Embryonic facial prominence (tissue), 1 donor: ENCODE measurements around the gene GALNT18.

Experiments used
- DNase-seq: peaks from one replicate; pipeline ENCODE4 v3.0.0-alpha.2; 2016; ENCODE audit errors: extremely low spot score

GALNT18 gene

DNA sequence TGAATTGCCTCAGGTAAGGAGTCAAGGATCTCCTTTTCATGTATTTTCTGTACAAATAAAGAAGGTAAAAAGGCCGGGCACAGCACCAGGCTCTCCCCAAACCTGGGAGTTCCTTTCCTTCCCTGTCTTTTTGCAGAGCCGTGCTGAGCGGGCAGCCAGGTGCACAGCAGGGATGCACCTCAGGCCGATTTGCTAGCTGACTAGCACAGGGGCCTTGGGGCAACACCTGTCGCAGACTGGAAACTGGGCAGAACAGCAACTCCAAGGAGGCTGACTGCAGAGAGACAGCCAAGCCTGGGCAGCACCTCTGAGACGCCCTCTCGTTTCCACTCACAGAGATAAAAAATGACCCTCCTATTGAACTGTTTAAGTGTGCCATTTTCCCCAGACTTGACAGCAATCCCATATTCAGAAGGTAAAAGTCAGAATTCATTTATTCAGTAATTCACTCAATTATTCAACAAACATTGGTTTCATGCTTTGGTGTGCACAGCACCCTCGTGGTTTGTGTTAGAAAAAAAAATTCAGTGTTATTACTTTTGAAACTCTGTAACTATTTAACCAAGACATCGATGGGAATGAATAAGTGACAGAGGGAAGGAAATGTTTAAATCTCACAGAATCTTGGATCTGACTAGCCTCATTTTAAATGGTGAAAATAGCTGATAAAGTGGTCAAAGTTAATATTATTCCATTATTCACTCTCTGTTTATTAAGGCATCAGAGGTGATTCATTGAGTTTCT is 120.9 kb downstream of the GALNT18 start:
- DNase-seq: no peak

DNA sequence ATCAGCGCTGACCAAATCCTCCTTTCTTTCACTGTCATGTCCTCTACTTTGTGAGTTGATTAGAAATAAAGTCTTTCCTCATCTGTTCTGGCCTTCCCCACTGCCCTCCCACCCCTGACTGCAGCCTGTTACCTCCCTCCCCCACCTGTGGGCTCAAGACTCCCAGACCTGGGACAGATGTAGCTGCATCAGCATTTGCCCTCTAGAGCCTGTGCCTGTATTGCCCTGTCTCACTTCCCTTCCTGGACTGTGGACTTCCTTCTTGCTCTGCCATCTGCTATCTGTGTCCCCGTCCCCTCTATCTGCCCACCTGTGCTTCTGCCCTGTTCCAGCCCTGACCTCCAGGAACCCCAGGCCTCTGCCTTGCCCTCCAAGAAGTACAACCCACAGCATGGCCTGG is 122.5 kb downstream of the GALNT18 start:
- no peak for DNase-seq

DNA sequence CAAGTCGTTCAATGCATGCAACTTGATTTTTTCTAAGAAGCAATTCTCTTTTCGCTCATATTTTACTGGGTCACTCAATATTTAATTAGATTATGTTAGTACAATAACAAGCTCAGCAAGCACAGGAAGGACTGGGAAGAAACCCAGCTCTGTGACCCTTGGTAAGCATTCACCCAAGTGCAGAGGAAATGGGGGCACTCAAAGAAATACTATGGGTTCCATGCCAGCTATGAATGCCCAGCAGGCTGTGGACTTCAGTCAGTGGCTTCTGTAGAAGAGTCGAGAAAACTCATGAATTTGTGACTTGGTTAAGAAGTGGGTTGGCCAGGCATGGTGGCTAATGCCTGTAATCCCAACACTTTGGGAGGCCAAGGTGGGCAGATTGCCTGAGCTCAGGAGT is 123.6 kb downstream of the GALNT18 start:
- no peak for DNase-seq

DNA sequence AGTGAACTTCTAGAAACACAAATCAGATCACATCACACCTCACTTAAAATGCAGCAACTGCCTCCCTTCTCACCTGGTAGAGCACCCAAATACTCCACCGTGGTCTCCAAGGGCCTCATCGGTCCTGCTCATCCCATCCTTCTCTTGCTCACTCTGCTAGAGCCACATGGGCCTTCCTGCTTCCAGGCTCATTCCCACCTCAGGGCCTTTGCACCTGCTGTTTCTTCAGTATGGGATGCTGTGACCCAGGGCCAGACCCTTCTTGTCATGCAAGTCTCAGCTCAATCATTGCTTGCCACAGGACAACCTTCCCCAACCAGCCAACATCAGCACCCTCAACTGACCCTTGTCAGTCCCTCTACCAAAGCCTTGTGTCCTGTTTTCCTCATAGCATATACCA is 124.9 kb downstream of the GALNT18 start:
- DNase-seq: no peak

DNA sequence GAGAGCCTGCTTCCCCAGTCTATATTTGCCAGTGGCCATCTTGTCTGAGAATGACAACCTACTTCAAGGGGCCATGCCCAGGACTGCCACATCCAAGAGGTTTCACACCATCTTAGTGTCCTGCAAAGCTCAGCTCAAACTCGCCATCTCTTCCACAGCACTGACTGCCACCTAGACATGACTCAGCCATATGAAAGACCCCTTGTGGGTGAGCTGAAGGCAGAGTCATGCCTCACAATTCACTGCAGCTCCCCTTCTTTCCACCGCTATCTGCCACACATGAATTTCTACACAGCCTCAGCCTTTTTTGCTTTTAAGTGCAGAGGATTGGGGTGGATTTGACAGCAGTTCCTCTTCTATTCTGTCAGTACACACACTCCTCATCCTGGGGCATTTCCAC is 127.5 kb downstream of the GALNT18 start:
- DNase-seq: no peak

DNA sequence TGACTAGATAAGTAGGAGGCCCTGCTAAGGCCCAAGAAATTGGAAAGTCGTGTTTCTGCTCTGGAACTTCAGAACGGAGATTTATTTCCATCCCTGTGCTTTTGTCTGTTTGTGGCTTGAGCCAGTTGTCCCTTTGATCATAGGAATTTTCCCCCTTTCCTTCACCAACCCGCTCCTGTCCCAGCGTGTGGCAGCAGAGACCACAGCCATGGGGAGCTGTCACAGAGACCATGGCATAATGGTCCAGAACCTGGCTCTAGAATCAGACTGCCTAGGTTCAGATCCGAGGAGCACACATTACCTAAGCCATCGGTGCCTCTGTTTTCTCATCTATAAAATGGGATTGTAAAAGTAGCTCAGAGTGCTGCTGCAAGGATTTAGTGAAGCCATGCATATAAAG is 128.1 kb downstream of the GALNT18 start:
- DNase-seq: no peak

DNA sequence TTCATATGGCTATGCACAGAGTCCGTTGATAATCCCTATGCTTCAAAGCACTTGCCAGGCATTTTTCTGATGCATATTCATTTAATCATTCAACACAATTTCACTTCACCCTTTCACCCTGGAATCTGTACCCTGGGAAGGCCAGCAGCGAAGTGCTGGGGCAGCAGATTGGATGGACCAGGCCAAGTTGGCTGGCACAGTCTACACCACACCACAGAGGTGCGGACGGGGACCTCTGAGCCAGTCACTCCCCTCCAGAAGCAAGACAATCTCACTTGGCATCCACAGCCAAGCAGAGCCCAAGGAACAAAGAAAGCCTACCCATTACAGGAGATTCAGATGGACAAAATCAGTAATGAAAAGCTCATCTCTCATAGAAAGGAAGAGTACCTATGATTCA is 130.2 kb downstream of the GALNT18 start:
- DNase-seq: no peak

DNA sequence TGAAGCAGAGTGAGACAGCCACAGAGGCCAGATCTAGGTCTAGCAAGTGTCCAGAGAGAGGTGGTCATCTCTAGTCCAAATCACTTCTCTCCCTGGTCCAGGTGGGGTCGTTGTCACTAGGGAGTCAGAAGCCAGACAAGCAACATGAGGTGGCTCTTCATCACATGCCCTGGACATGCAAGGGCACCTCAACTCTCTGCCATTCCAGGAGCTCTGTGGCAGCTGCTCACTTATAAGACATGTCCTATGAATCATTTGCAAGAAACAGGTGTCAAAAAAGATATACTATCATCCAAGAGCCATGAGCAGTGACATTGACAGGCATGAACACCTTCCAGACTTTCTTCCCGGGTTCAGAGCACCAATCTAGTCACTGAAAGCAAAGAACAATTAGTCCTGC is 130.8 kb downstream of the GALNT18 start:
- DNase-seq: no peak

DNA sequence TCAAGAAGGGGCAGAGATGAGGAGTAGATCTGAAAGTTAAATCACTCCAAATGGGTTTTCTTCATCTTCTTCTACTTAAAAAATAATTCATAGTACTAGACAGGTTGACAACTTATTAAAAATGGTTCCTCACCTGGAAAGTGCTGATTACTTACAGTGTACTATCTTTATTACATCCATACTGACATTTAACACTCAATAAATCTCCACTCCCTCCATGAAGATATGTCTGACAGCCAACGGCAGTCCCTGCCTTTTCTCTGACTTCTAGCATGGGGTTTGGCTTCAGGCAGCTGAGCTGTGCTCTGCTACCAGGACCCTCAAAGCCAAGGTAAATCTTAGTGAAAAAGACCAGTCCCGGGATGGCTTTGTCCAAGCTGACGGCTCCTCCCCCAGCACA is 135.4 kb downstream of the GALNT18 start:
- DNase-seq: no peak

DNA sequence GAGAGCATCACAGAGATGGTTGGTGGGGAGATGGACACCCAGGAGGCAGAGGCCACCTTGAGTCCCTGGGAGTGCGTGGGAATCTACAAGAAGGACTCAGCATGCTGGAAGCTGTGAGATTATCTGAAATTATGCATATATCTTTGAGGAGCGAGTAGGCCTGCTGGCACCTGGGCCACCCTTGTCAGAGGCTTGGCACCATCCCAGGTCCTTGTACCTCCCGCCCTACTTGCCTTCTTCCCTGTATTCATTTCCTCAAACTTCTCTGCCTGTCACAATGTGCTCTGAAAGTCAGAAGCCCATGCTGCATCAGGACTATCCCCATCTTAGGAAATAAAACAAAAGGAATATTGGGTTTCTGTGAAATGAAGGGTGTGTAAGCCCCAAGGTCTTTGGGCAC is 135.8 kb downstream of the GALNT18 start:
- no peak for DNase-seq

DNA sequence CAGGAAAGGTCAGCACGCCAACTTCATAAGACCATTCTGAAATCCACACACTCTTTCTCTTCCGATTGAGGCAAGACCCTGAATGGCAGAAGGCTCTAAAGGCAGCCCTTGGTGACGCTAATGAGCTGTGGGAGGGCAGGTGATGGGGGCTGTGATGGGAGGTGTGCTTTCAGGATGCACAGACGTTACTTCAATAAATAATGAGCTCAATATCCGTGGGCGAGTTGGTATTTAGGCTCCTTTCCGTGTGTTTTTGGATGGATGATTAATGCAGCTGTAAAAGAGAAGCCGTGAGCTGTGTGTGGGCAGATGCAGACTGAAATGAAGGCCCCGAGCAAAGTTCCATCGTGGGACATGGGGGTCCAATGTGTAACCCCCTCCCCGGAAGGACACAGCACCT is 138.2 kb downstream of the GALNT18 start:
- no peak for DNase-seq

DNA sequence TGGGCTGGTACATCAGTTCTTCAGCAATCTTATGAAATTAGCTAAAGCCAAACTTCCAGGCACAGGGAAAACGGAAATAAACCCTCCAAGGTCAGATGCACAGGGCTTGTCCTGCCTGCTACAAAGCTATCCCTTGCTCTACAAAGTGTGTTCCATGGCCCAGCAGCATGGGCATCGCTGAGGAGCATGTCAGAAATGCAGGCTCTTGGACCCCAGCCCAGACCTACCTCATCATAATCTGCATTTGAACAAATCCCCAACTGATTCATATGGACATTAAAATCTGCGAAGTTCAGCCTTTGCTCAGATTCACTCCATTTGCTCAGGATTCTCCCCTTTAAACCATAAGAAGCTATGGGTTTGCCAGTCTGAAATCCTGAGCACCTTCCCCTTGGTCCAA is 139.1 kb downstream of the GALNT18 start:
- no peak for DNase-seq

DNA sequence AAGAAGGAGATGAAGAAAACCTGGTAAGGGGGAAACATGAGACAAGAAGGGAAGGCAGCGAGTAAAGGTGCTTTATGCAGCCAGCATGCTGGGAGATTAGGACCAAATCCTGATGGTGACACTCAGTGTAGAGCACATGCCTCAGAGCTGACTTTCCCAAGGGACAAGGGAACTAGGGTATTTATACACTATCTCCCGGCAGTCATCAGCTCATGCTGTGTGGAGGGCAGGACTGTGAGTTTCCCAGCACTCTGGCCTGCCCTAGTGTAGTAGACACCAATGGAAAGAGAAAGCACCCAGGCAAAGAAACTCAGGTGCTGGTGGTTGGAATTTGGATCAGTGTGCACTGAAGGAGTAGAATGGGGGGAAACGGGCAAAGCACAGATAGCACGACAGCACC is 140.4 kb downstream of the GALNT18 start:
- no peak for DNase-seq

DNA sequence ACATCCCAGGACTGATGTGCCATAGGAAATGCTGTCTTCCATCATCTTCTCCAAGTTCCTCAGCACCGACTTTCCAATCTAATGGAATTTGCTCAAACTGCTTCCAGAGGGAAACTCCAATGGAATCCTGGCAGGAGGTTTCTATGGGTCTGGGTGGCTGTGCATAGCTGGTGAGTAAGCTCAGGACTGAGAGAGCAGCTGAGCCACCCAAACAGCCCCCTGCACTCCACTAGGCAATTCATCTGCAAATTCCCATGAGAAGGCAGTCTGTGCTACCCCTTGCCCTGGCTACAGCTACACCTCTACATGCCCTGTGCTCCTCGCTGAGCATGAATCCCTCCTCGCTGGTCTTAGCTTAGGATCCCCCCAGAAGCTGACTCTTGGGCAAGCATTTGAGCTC is 140.8 kb downstream of the GALNT18 start:
- no peak for DNase-seq

DNA sequence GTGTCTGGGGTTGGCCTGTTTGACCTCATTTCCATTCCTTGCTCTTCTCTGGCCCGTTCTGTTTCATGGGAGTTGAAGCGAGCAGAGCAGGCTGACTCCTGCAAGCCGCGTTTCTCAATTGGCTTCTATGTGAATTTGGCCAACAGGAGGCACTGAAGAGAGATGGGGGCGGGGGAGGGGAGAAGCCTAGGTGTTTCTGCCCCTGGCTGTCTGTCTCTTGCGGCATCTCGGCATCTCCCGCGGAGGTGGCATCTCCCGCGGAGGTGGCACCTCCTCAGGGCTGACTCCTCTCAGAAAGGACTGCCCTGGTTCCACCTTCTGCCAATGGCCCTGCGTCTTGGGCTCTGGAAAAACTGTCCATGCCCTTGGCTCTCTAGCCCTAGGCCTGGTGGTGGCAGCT is 143.1 kb downstream of the GALNT18 start:
- no peak for DNase-seq

DNA sequence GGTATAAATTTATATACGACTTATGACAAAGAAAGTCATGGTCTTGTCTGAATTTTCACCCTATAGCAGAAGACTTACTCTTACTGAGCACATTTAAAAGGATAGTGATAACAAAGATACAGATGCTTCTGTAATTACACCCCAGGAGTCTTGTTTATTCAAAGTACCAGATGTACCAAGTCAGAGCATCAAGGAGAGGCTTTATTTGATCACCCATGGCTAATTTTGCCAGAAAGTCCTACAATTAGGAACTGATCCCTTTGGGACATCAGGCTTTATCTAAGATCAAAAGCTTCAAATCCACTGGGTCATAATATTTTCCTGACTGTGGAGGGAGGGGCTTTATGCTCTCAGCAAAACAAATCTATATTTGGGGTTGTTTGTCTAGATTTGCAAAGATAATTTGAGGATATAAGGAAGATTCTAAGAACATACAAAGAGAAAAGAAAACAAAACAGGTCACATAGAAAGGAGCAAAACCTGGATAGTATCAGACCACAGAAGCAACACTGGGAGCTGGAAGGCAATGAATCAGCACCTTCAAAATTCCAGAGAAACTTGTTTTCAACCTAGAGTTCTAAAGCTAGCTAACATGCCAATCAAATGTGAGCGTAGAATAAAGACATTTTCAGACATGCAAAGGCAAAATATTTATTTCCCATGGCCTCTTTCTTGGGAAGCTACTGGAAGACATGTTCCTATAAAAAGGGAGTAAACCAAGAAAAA is 143.9 kb downstream of the GALNT18 start:
- no peak for DNase-seq

DNA sequence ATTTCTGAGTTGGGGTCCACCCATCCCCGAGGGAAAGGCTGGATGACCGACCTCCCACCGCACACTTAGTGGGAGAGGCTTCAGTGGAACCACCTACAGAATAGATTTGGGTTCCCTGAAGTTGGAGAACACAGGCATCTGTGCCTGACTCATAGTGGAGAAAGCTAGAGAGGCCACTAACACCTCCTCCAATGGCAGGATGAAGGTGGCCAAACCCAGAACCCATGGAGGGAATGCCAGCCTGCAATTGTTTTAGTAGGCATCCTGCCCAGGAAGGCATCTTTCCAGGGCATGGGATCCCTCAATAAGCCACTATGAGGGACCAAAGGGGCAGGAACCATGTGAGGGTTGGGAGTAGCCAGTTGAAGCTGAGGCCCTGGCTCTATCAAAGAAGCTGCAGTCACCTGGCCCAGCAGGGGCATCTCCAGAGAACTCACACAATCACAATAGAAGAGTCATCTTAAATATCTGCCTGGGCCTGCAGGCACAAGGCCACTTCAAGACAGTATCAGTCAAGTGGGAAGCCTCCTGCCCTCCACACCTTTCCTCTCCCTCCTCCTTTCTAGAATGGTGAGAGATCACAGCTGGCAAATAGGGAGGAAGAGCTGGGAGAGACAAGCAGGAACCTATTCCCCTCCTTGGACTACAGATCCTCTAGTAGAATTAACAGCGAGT is 144.7 kb downstream of the GALNT18 start:
- DNase-seq: no peak

DNA sequence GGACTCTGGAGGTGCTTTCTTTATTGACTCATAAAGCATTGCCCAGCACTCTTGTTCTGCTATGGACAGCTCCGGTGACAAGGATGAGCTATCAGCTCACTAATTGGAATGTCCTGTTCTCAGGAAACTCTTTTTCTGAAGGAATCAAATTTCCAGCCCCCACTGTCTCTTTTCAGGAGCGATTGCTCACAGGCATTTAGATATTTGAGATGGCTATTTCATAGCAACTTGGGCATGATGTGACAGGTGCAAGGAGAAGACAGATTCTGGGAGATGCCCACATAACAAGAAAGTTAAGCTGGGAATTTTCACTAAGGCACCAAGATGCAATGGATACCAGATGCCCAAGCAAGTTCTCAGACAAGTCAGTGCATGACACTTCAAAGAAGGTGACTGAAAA is 145.3 kb downstream of the GALNT18 start:
- DNase-seq: no peak

DNA sequence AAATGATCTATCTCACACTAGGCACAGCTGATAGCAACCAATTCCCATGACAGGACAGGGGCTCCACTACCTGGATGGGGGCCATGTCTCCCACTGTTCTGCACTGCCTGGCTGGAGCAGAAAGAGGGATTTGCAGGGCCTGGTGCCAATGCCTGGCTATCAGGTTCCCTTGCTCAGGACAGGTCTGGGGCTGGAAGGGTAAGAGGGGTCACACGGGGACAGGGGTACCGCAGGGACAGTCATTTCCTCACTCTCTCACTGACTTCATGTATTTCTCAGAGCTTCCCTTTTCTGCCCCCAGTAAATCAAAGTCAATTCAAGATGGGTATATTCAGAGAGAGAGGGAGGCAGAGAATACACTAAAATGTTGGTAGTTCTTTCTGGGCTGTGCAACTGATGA is 149.7 kb downstream of the GALNT18 start:
- no peak for DNase-seq

DNA sequence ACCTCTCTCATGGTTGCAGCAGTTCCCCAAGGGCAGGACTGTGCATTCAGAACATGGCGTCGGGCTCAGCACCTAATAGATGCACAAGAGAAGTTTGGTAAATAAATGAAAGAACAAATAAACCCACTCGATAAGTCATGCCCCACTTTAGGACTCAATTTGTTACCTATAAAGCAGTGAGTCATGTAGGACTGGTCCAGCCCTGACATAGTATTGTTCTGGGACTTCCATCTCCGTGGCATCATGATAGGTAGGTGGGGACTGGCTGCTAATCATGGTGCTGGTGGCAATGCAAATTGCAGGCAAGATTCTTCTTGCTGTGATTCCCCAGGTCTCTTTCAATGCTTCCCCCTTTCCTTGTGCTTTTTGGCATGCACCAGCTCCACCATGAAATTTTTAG is 150.6 kb downstream of the GALNT18 start:
- DNase-seq: no peak

DNA sequence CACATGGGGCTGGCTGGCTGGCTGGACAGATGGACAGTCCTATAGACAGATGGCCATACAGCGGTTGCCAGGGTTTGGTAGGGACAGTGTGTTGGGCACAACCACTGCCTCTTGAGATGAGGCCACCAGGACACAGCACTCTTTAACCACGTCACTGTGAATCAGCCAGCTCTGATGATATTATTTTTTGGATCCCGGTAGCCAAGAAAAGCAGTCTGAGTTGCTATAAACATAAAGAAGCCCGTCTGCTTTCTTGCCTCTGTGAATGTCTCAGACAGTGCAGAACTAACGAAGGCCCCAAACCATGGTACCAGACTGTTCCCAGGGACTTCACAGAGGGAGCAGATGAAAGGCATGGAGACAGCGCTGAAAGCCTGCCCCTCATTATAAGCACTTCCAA is 152.9 kb downstream of the GALNT18 start:
- no peak for DNase-seq

DNA sequence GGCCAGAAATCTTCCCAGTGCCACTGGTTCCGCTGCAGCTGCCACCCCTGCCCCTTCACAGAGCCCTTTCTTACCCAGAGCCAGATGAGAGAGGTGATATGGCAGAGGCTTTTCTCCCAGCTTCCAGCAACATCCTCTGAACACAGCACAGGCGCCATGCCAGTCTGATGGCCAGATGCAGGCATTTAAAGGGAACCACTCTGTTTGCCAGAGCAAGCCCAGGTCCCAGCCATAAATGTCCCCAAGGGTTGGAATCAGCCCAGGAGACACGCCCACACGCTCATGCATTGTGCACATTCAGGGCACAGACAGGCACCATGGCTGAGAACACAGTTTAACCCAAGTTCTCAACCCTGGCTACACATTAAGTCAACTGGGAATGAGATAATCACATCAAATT is 154.5 kb downstream of the GALNT18 start:
- no peak for DNase-seq

DNA sequence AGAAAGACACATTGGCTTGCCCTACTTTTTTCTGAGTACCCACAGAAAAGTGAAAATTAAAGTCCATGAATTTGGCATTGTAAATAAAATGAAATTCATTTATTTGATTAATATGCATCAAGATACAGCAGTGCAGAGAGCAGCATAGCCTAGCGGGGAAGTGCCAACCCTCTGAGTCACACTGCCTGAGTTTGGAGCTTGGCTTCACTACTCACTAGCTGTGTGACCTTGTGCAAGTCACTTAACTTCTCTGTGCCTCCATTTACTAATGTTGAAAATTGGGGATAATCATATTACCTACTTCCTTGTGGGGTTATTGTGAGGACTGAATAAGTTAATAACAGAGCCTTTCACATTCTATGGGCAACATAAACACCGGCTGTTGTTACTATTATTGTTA is 157.2 kb downstream of the GALNT18 start:
- no peak for DNase-seq
